SHP77 treated with DMSO at 0.1 percent for 48 hours (cell line): Measurements from ENCODE around the gene EPHB2.

ENCODE experiments used
- DNase-seq: peaks from one replicate; lab custom pipeline; 2025; lab: John Stamatoyannopoulos, UW

The EPHB2 gene

GRCh38 chr1:22722901-22723550 is 12.4 kb downstream of the EPHB2 start:
- DNase-seq = no peak

- no peak for DNase-seq
Measured at GRCh38 chr1:22727873-22728272, 17.2 kb downstream of the EPHB2 start.

- DNase-seq = peak; percentile 64
Measured at GRCh38 chr1:22728751-22729399, 18.2 kb downstream of the EPHB2 start.

- DNase-seq = no peak
Measured at GRCh38 chr1:22729400-22729773, 18.7 kb downstream of the EPHB2 start.

DNA sequence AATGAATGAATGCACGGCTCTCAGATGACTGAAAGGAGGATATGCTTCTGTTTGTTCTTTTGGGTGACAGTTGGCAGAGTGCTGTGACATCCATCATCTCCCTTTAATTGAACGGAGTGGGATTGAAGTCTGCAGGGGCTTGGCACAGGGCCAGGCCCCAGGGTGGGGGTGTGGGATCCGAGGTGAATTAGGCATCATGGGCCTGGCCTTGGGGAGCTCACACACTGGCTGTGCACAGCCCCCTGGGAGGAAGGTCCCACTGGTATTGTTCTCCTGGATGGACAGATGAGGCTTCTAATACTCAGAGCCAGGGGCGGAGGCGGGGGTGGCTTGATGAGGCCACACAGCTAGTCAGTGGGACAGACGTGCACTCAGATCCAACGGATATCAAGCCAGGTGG is 19.3 kb downstream of the EPHB2 start:
- DNase-seq = no peak

DNA sequence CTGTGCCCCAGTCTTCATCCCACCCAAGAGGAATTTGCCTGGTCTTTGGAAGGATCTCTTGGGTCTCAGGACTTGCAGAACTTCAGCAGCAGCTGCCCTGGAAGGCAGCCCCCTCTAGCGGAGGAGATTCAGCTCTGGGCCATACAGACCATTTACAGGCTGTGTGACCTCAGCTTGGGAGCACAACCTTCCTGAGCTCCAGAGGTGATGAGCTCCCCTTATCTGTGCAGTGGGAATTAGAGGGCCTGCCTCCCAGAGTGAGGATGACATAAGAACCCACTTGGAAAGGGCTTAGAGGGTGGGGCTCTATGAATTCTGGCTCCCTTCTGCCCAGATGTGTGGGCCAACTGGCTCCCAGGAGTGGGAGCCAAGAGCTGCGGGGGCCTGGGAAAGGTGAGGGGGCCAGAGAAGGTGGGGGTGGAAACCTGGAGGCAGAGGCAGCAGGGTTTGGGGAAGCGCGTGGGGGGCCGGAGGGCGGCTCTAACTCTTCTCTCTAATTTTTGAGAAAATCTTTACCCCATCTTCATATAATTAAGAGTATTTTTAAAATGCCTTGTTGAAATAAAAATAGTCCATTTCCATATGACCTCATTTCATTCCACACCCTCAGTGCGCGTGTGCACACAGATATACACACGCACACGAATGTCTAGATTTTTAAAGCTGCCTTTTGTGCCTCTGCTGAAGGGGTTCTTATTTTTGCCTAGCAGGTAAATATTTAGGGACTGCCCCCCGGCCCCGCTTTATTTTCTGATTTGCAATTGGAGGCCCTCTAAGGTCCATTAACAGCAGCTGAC is 21.5 kb downstream of the EPHB2 start:
- DNase-seq = no peak

- no peak for DNase-seq
Measured at GRCh38 chr1:22733643-22734042, 23.0 kb downstream of the EPHB2 start.

GRCh38 chr1:22736501-22737080 is 26.0 kb downstream of the EPHB2 start:
- DNase-seq = no peak

GRCh38 chr1:22737374-22738068 is 26.9 kb downstream of the EPHB2 start:
- no peak for DNase-seq

GRCh38 chr1:22738069-22738435 is 27.4 kb downstream of the EPHB2 start:
- no peak for DNase-seq

DNA sequence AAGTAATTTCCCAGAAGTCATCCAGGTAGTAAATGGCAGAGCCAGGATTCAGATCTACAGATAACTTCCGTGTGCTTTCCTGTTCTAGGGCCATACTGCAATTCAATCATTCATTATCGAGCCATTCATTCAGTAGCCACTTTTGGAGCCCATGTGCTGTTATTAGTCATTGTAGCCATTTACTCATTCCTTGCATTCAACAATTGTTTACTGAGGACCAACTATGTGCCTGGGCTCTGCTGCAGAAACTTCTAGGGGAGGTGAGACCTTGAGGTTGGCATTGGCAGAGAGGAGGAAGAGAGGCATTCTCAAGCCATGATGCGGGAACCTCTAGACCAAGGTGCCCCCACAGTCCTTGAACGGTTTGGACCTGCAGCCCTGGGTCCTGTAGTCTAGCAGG is 27.9 kb downstream of the EPHB2 start:
- DNase-seq = no peak

- no peak for DNase-seq
Measured at GRCh38 chr1:22739648-22740385, 29.2 kb downstream of the EPHB2 start.

GRCh38 chr1:22741118-22741517 is 30.5 kb downstream of the EPHB2 start:
- DNase-seq = no peak

DNA sequence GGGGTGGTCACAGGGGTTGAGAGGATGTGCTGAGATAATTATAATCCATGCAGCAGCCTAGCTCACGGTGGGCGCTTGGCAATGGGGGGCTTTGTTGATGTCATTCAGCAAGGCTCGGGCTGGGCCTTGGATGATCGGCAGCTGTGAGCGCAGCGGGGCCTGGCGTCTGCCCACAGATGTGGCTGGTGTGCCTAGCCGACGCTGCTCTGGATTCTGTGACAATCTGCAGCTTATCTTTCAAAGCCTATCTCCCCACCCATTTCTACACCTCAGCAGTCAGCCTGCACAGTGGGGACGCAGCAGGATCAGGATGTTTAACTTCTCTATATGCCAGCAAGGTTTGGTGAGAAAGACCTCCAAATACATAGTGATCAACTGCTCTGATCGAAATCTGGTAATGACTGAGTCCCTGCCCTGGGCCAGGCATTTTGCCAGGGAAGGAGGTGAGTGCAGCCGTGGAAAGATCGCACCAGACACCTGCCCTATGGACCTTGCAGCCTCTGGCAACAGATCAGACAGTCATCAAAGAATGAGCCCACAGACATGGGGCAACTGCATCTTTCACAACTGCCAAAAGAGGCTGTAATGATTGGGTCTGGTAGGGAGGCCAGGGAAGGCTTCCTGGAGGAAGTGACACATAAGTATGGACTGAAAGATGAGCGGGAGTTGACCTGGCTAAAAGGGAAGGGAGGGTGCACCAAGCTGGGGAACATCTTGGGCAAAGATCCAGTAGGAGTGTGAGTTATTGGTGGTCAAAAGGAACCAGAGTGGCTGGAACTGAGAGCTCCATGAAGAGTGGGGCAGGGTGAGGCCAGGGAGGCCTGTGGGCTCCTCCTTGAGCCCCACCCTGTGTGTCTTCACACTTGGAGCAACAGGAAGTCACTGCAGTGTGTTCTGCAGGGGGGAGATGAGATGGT is 35.3 kb downstream of the EPHB2 start:
- DNase-seq = no peak

DNA sequence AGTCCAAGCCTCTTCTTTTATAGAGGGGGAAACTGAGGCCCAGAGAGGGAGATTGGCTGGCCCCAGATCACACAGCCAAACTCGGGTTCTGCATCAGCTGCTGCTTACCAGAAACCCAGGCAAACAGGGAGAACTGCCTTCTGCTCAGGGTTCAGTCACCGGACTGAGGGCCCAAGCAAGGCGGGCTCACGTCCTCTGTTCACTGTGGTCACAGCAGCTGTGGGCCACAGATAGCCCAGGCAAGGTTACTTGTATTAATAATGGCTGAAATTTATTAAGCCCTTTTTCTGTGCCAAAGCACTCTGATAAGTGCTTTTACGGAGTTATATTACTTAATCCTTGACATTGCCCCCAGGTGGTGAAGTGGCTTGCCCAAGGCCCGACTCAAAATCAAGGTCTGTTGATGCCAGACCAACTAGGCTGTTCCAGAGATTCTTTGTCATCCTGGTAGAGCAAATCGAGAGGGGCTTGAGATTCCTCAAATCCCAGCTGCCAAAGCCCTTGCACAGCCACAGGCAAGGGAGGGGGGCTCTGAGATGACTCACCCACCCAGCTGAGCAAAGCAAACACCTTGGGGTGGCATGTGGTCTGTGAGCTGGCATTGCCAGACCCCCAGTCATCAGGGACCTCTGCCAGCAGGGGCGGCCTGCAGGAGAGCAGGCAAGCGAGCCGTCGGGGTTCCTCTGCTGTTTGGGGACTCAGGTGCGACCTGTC is 36.5 kb downstream of the EPHB2 start:
- no peak for DNase-seq

GRCh38 chr1:22747735-22748073 is 37.1 kb downstream of the EPHB2 start:
- no peak for DNase-seq

DNA sequence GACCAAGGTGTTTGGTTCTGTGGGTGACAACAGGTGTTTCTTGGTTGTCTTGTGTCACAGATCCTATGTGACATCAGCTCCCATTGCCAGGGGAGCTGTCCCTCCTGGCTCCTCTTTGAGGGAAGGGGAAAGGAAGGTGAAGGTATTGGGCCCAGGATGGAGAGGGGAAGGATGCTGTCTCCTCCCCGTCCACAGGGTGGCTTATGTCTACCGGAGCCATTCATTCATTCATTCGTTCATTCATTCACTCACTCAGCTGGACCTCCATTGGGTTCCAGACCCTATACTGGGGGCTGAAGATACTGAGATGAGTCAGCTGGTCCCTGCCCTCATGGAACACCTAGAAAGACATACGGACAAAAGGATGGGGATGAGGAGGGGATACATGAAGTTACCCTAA is 38.9 kb downstream of the EPHB2 start:
- no peak for DNase-seq

GRCh38 chr1:22749919-22750684 is 39.5 kb downstream of the EPHB2 start:
- DNase-seq = no peak

DNA sequence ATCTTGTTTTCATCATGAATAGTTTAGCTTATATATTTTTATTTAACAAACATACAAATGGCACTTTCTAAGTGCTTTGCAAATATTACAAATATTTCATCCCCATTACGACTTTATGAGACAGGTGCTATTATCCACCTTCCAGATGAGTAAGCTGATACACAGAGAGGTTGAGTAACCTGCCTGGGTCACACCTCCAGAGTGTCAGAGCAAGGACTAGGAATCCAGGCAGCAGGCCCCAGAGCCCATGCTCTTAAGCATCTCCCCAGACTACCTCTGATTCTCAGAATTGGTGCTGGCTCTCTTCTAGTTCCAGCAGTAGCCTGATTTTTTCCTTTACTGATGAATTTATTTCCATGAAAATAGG is 40.0 kb downstream of the EPHB2 start:
- no peak for DNase-seq
